ENCODE measurements around the gene PARG.
"Not testable (repeated sequence)": the region's sequence is repeated elsewhere in the genome, so short reads cannot be mapped to it uniquely, and the experiment has no call there.

DNA sequence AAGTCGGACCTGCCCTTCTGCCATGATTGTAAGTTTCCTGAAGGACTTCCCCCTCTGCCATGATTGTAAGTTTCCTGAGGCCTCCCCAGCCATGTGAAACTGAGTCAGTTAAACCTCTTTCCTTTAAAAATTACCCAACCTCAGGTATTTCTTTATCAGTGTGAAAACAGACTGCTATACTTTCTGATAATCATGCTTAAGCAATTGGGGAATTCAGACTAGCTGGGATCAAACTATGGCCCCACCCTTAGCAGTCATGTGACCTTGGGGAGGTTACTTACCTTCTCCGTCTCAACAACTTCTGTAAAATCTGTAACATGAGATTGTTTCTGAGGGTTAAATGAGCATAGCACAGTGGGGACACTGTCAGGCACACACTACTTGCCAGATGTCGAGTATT, 45.4 kb upstream of the PARG start:
- not testable (repeated sequence) for TF ChIP-seq POLR2A (IDR thresholded peaks at IDR 0.05; ENCODE audit: low read depth, low read length); POLR2AphosphoS5 (IDR thresholded peaks at IDR 0.05; ENCODE audit: low read depth, low read length); TAF1 (IDR thresholded peaks at IDR 0.05; ENCODE audit: low read depth, low read length); SPI1 (IDR thresholded peaks at IDR 0.05; ENCODE audit: low read depth, low read length); POU2F2 (IDR thresholded peaks at IDR 0.05; ENCODE audit: low read depth, low read length); PAX5 (IDR thresholded peaks at IDR 0.05; ENCODE audit: insufficient read depth, low read length, severe bottlenecking)
